ENCODE data around the gene ISOC1. TPM values are rescaled to one million over a fixed set of nuclear protein-coding genes. Genes with fewer than 3 reads are reported as not detected.

The ISOC1 gene
- total RNA-seq, 1 donor from 2014 or later = 7.4 TPM

DNA sequence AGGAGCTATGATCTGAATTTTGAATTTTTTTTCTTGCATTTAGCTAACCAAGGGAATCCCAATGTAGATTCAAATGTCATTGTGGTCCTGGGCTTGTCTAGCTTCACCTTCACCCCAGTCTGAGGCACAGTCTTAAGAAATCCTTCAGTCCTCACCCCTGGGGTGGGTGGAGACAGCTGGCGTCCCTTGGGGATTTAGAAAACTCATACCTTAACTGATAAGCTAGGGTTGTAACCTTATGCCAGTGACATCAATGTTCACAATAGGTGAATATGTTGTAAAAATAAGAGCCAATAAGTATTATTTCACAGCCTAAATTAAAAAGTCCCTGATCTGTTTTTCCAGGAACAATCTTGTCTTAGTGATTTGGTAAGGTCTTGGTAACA lies 4.6 kb downstream of the ISOC1 start:
- H3K4me3 Mint-ChIP-seq (ENCODE audit: unreplicated experiment) = no peak overlapping the region
- no peak overlapping the region for H3K27ac Mint-ChIP-seq (ENCODE audit: unreplicated experiment)
- no peaks in the 10 kb centered on the region for H3K9me3 Mint-ChIP-seq (ENCODE audit: low read depth)
- H3K27me3 Mint-ChIP-seq (ENCODE audit: low read depth) = no peaks in the 10 kb centered on the region
- H3K36me3 Mint-ChIP-seq (ENCODE audit: low read depth) = no peaks in the 10 kb centered on the region
- DNase-seq (ENCODE audit: low spot score) = no peak
- TF ChIP-seq, protein P1, sequence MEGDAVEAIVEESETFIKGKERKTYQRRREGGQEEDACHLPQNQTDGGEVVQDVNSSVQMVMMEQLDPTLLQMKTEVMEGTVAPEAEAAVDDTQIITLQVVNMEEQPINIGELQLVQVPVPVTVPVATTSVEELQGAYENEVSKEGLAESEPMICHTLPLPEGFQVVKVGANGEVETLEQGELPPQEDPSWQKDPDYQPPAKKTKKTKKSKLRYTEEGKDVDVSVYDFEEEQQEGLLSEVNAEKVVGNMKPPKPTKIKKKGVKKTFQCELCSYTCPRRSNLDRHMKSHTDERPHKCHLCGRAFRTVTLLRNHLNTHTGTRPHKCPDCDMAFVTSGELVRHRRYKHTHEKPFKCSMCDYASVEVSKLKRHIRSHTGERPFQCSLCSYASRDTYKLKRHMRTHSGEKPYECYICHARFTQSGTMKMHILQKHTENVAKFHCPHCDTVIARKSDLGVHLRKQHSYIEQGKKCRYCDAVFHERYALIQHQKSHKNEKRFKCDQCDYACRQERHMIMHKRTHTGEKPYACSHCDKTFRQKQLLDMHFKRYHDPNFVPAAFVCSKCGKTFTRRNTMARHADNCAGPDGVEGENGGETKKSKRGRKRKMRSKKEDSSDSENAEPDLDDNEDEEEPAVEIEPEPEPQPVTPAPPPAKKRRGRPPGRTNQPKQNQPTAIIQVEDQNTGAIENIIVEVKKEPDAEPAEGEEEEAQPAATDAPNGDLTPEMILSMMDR (IDR thresholded peaks at IDR 0.05) = no peak
- peaks cover 8% of the 10 kb centered on the region for H3K4me1 Mint-ChIP-seq (ENCODE audit: low read depth)

DNA sequence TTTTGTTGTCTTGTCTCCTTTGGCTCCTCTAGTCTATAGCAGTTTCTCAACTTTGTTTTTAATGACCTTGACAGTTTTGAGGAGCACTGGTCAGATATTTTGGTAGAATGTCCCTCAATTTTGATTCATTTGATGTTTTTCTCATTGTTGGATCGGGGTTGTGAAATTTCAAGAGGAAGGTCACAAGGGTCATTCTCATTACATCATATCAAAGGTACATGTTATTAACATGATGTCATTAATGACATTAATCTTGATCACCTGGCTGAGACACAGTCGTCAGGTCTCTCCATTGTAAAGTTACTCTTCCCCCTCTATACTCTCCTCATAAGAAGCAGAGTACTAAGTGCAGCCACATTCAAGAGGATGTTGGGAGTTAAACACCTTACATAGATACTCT lies 7.2 kb downstream of the ISOC1 start:
- H3K4me1 Mint-ChIP-seq (ENCODE audit: low read depth) = no peaks in the 10 kb centered on the region
- peaks cover under 1% of the 10 kb centered on the region for H3K36me3 Mint-ChIP-seq (ENCODE audit: low read depth)
- TF ChIP-seq, protein P1 (IDR thresholded peaks at IDR 0.05) = no peak
- no peak overlapping the region for H3K27ac Mint-ChIP-seq (ENCODE audit: unreplicated experiment)
- no peaks in the 10 kb centered on the region for H3K27me3 Mint-ChIP-seq (ENCODE audit: low read depth)
- H3K4me3 Mint-ChIP-seq (ENCODE audit: unreplicated experiment) = no peak overlapping the region
- no peak for DNase-seq (ENCODE audit: low spot score)
- no peaks in the 10 kb centered on the region for H3K9me3 Mint-ChIP-seq (ENCODE audit: low read depth)

DNA sequence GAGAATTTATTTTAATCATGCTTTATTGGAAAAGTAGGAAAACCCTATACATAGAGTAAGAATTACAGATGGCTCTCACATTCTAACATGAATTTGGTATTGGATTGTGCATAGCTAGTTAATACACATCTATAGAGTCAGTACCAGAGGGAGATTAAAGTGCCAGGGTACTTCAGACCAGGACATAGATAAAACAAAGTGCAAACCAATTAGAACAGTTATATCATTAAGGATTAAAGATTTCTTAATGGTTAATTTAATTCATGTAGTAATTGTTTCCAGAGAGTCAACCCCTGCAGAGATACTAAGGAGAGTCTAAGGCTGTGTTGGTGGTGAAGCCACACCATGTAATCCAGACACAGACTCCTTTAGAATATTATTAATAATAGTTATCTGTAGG lies 8.8 kb downstream of the ISOC1 start:
- no peaks in the 10 kb centered on the region for H3K27me3 Mint-ChIP-seq (ENCODE audit: low read depth)
- DNase-seq (ENCODE audit: low spot score) = no peak
- TF ChIP-seq, protein P1 (IDR thresholded peaks at IDR 0.05) = no peak
- no peak overlapping the region for H3K4me3 Mint-ChIP-seq (ENCODE audit: unreplicated experiment)
- H3K36me3 Mint-ChIP-seq (ENCODE audit: low read depth) = peaks cover 6% of the 10 kb centered on the region
- no peak overlapping the region for H3K27ac Mint-ChIP-seq (ENCODE audit: unreplicated experiment)
- H3K4me1 Mint-ChIP-seq (ENCODE audit: low read depth) = no peaks in the 10 kb centered on the region
- H3K9me3 Mint-ChIP-seq (ENCODE audit: low read depth) = no peaks in the 10 kb centered on the region

DNA sequence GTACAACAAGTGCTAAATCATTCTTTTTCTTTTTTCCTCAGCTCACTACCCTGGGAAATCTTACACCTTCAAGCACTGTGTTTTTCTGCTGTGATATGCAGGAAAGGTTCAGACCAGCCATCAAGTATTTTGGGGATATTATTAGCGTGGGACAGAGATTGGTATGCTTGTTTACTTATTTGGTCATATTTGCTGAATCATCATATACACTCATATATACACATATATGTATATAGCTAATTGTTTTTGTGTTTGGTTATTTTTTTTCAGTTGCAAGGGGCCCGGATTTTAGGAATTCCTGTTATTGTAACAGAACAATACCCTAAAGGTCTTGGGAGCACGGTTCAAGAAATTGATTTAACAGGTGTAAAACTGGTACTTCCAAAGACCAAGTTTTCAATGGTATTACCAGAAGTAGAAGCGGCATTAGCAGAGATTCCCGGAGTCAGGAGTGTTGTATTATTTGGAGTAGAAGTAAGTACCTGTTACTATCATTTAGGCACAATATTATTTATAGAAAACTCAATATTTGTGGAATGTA lies 10.4 kb downstream of the ISOC1 start:
- no peaks in the 10 kb centered on the region for H3K4me1 Mint-ChIP-seq (ENCODE audit: low read depth)
- no peaks in the 10 kb centered on the region for H3K9me3 Mint-ChIP-seq (ENCODE audit: low read depth)
- no peaks in the 10 kb centered on the region for H3K27me3 Mint-ChIP-seq (ENCODE audit: low read depth)
- H3K27ac Mint-ChIP-seq (ENCODE audit: unreplicated experiment) = no peak overlapping the region
- peaks cover 8% of the 10 kb centered on the region for H3K36me3 Mint-ChIP-seq (ENCODE audit: low read depth)
- TF ChIP-seq, protein P1 (IDR thresholded peaks at IDR 0.05) = no peak
- DNase-seq (ENCODE audit: low spot score) = no peak
- H3K4me3 Mint-ChIP-seq (ENCODE audit: unreplicated experiment) = no peak overlapping the region

DNA sequence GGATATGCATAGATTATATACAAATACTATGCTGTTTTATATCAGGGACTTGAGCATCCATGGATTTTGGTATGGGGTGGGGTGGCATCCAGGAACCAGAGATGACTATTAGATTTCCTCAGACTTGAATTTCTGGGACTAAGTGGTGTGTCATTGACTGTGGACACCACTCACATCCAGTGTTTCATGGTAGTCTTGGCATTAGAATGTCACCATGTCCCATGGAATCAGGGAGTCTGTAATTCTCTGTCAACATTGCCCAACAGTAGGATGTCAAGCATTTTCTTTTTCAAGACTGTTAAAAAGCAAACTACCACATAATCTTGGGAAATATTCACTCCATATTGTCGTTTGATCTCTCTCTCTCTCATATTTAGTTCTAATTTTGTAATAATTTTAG lies 13.1 kb downstream of the ISOC1 start:
- H3K36me3 Mint-ChIP-seq (ENCODE audit: low read depth) = peaks cover 8% of the 10 kb centered on the region
- no peaks in the 10 kb centered on the region for H3K4me1 Mint-ChIP-seq (ENCODE audit: low read depth)

More for the DNA sequence above, 13.1 kb downstream of the ISOC1 start:
- TF ChIP-seq, protein P1 (IDR thresholded peaks at IDR 0.05) = no peak
- Mint-ChIP-seq H3K27me3 (ENCODE audit: low read depth) (no peaks in the 10 kb centered on the region), H3K4me3 (ENCODE audit: unreplicated experiment) (no peak overlapping the region), H3K9me3 (ENCODE audit: low read depth) (no peaks in the 10 kb centered on the region), H3K27ac (ENCODE audit: unreplicated experiment) (no peak overlapping the region)
- no peak for DNase-seq (ENCODE audit: low spot score)

Data from chondrocyte (in vitro differentiated cells).